Spleen (tissue), 11 donors: ENCODE data around the gene MYO6. TPM values are rescaled to one million over a fixed set of nuclear protein-coding genes. Genes with fewer than 3 reads are reported as not detected.

Experiments
- DNase-seq: peaks from one replicate; pipeline ENCODE4 v3.0.0-alpha.2; 2020
- H3K27ac ChIP-seq, 8 donors: fragments of 200-600 bp; sonication (generic) in 7 of 8; 1 replicate in 4 of 8; 2 replicates in 4 of 8; pipeline versions ENCODE4 v1.5.0 to v1.8.0; 2016 to 2021; ENCODE audit warnings: inconsistent platforms in 4 of 8, mild to moderate bottlenecking in 4 of 8, moderate library complexity in 1 of 8
- H3K27me3 ChIP-seq, 7 donors: fragments of 200-600 bp; sonication (generic) in 6 of 7; replicated peaks in 1 of 7; 1 replicate in 4 of 7; 2 replicates in 3 of 7; pipeline versions ENCODE4 v1.5.0 to v1.8.0; 2016 to 2021; ENCODE audit warnings: inconsistent platforms in 3 of 7, mild to moderate bottlenecking in 1 of 7
- H3K36me3 ChIP-seq, 6 donors: fragments of 200-600 bp; sonication (generic) in 5 of 6; 1 replicate in 4 of 6; 2 replicates in 2 of 6; pipeline versions ENCODE4 v1.5.0 to v1.8.0; 2016 to 2021; ENCODE audit warnings: inconsistent platforms in 2 of 6
- H3K4me1 ChIP-seq, 6 donors: fragments of 200-600 bp; sonication (generic) in 5 of 6; 1 replicate in 3 of 6; 2 replicates in 3 of 6; pipeline versions ENCODE4 v1.5.0 to v1.8.0; 2016 to 2021; ENCODE audit warnings: inconsistent platforms in 3 of 6
- H3K4me3 ChIP-seq, 8 donors: fragments of 200-600 bp; sonication (generic) in 7 of 8; 1 replicate in 4 of 8; 2 replicates in 4 of 8; pipeline versions ENCODE4 v1.5.0 to v1.8.0; 2016 to 2021; ENCODE audit warnings: inconsistent platforms in 4 of 8, mild to moderate bottlenecking in 4 of 8, moderate library complexity in 2 of 8
- H3K9me3 ChIP-seq, 8 donors: fragments of 200-600 bp; sonication (generic) in 7 of 8; 1 replicate in 4 of 8; 2 replicates in 4 of 8; pipeline versions ENCODE4 v1.5.0 to v1.8.0; 2016 to 2021; ENCODE audit warnings: inconsistent platforms in 4 of 8
- POLR2A ChIP-seq, 3 donors: fragments of 450-650 bp; IDR thresholded peaks; one replicate each; pipeline ENCODE4 v1.5.1; 2017; ENCODE audit warnings: antibody characterized with exemption in 3 of 3, mild to moderate bottlenecking in 1 of 3
- POLR2AphosphoS5 ChIP-seq, 3 donors: sonication (generic); formaldehyde crosslinking; IDR thresholded peaks; one replicate each; pipeline ENCODE4 v1.5.1; 2017; ENCODE audit warnings: antibody characterized with exemption in 3 of 3
- WGBS, 5 donors: extraction: QIAGEN DNeasy Blood & Tissue Kit in 3 of 5; methylation state at CpG; one replicate each; pipeline versions ENCODE4 v1.1.5 to v1.1.7; 2013 to 2018; 5-methylcytosine and 5-hydroxymethylcytosine counted together
- intact Hi-C: fragments of 100-400 bp; cut with DNase I; formaldehyde crosslinking; loops from one replicate; pipeline ENCODE4 v1.15.0; 2023; ENCODE audit warnings: low total_unique reads
- polyA plus RNA-seq, 3 donors: library from polyadenylated mRNA; stranded (reverse); fragments of 200-250 nt; gene quantifications; one replicate each; pipeline ENCODE4 v1.2.1, GENCODE V29; 2013
- total RNA-seq, 7 donors: library from RNA; depleted of rRNA in 3 of 7; stranded (reverse); fragments of >200 nt in 3 of 7; fragmentation: NEBNext Ultra II Directional in 4 of 7; extraction: Animal tissue kit (Norgen Biotek cat#: 25700) in 4 of 7; gene quantifications; one replicate each; pipeline versions ENCODE4 v1.1.0 to v1.2.1, GENCODE V29; 2016 to 2021
- TF ChIP-seq, protein P1 (sequence below), 11 experiments: fragments of 200-600 bp in 7 of 11; fragments of 450-650 bp in 4 of 11; sonication (generic) in 4 of 11; IDR thresholded peaks in 8 of 11; conservative IDR thresholded peaks in 3 of 11; 1 replicate in 7 of 11; 2 replicates in 4 of 11; pipeline versions ENCODE4 v1.4.0 to v1.8.0; 2016 to 2021; ENCODE audit warnings: antibody characterized with exemption in 11 of 11, inconsistent platforms in 4 of 11, mild to moderate bottlenecking in 1 of 11
- donor health status: healthy with polysubstance abuse.
- donor health status: DM: no; HTN: no; CAD: no; lungs with moderate emphysema.
- donor health status: DM: no; HTN: no; CAD: no.
- donor health status: Bipolar disorder and iron deficiency.
- donor health status: healthy.
- donor health status: DM: no; HTN: no; CAD: no.
- donor health status: DM: yes; HTN: yes; CAD: no.

The MYO6 gene
- total and polyA plus RNA-seq, 10 donors: 4.2 to 29.1 (median 18.2) TPM

DNA sequence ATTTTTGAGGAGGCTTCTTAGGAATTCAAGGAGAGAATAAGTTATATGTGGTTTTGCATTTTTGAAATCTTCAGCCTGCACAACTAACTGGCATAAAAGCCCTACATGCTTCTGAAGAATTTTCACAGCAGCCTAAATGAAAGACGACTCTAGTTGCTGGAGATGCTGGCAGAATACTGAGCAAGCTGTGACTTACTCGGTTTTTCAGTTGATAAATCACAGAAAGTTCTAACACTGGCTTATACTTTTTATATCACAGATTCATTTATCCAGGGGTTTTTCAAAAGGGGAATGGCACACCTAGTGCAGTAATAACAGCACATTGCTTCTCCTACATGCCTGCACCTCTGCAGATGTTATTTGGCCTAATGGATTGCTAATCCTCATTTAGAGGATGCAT lies 188.8 kb downstream of the MYO6 start:
- Histone ChIP-seq H3K27me3 (peaks cover 0 to 27% (median 6%) of the 10 kb centered on the region in 7 donors), H3K27ac (no peak overlapping the region), H3K4me3 (no peak overlapping the region), H3K36me3 (no peaks in the 10 kb centered on the region), H3K9me3 (no peaks in the 10 kb centered on the region), H3K4me1 (peaks cover 0 to 13% (median 9%) of the 10 kb centered on the region in 6 donors)
- TF ChIP-seq POLR2AphosphoS5 (IDR thresholded peaks at IDR 0.05): no peak
- TF ChIP-seq, protein P1, sequence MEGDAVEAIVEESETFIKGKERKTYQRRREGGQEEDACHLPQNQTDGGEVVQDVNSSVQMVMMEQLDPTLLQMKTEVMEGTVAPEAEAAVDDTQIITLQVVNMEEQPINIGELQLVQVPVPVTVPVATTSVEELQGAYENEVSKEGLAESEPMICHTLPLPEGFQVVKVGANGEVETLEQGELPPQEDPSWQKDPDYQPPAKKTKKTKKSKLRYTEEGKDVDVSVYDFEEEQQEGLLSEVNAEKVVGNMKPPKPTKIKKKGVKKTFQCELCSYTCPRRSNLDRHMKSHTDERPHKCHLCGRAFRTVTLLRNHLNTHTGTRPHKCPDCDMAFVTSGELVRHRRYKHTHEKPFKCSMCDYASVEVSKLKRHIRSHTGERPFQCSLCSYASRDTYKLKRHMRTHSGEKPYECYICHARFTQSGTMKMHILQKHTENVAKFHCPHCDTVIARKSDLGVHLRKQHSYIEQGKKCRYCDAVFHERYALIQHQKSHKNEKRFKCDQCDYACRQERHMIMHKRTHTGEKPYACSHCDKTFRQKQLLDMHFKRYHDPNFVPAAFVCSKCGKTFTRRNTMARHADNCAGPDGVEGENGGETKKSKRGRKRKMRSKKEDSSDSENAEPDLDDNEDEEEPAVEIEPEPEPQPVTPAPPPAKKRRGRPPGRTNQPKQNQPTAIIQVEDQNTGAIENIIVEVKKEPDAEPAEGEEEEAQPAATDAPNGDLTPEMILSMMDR (IDR thresholded peaks at IDR 0.05 in 8 of 11, conservative IDR thresholded peaks at IDR 0.05 in 3 of 11): no peak
- no peak for TF ChIP-seq POLR2A (IDR thresholded peaks at IDR 0.05)
- intact Hi-C loops: loop anchor here (5.0 kb wide), 1 partner anchor 1519 kb away; no protein-coding TSS in a partner anchor
- no peak for DNase-seq
- 71 to 88% (median 86%) methylated on average over 2 of the region's 2 CpGs for WGBS, 5 donors

DNA sequence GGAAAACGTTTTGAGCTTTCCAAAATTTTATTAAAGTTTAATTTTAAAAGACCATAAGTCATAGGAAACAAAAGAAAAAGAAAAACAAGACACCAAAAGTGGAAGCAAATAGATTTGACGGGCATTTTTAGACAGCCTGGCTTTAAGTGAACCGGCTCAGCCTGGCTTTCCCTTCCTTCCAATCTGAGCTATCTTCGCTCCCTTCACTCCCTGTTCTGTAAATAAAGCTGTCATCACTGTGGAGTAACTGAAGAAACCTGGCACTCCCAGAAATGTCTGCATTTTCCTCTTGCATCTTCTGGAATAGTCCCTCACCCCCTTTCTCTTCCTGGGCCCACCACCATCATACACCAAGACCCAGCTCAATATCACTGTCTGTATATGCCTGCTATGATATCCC lies 191.5 kb downstream of the MYO6 start:
- DNase-seq: no peak
- no peaks in the 10 kb centered on the region for H3K36me3 ChIP-seq
- whole genome bisulfite sequencing, 5 donors: 55 to 70% (median 59%) methylated on average over 4 of the region's 4 CpGs
- intact Hi-C loops: no loop called here
- no peak for TF ChIP-seq POLR2A (IDR thresholded peaks at IDR 0.05)
- no peak for TF ChIP-seq POLR2AphosphoS5 (IDR thresholded peaks at IDR 0.05)
- TF ChIP-seq, protein P1 (IDR thresholded peaks at IDR 0.05 in 8 of 11, conservative IDR thresholded peaks at IDR 0.05 in 3 of 11): no peak
- H3K27ac ChIP-seq: no peak overlapping the region
- H3K9me3 ChIP-seq: no peaks in the 10 kb centered on the region
- no peak overlapping the region for H3K4me3 ChIP-seq
- H3K27me3 ChIP-seq: peaks cover 0 to 13% (median under 1%) of the 10 kb centered on the region in 7 donors
- H3K4me1 ChIP-seq: peaks cover 0 to 2% (median under 1%) of the 10 kb centered on the region in 6 donors

DNA sequence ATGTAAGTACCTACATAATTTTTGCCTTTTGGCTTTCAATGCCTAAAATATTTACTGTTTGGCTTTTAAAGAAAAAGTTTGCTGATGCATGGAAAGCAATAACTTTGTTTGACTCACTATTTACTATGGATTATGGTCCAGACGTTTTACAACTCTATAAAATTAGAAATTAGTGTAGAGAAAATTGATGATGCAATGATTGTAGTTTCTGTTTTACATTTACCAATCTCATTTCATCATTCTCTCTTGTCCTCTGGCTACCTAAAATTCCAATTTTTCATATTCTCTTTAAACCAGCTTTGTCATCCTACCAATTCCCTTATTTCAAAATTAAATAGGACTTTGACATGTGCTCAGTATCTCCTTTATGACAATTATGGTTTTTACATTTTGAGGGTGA lies 192.5 kb downstream of the MYO6 start:
- TF ChIP-seq, protein P1 (IDR thresholded peaks at IDR 0.05 in 8 of 11, conservative IDR thresholded peaks at IDR 0.05 in 3 of 11): no peak
- TF ChIP-seq POLR2AphosphoS5 (IDR thresholded peaks at IDR 0.05) (no peak), POLR2A (IDR thresholded peaks at IDR 0.05) (no peak)
- 33 to 54% (median 45%) methylated on average over 1 of the region's 1 CpG for WGBS, 5 donors
- no peak overlapping the region for H3K4me3 ChIP-seq

DNA sequence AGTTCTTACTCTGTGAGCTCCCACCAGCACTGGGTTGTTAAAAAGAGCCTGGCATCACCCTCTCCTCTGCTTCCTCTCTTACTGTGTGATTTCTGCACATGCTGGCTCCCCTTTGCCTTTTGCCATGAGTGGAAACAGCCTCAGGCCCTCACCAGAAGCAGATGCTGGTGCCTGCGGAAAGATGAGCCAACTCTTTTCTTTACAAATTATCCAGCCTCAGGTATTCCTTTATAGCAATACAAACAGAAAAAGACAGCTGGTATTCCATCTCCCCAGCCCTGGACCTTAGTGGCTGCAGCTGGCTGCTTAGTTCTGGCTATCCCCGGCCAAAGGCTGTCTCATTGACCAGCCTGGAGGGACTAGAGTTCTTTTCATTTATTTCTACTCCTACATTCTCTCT lies 194.3 kb downstream of the MYO6 start:
- Histone ChIP-seq H3K27ac (no peak overlapping the region), H3K4me1 (no peaks in the 10 kb centered on the region), H3K9me3 (no peaks in the 10 kb centered on the region), H3K27me3 (no peaks in the 10 kb centered on the region), H3K4me3 (no peak overlapping the region), H3K36me3 (no peaks in the 10 kb centered on the region)
- no peak for DNase-seq
- intact Hi-C loops: no loop called here
- WGBS, 5 donors: 83 to 98% (median 92%) methylated on average over 2 of the region's 2 CpGs
- TF ChIP-seq, protein P1 (IDR thresholded peaks at IDR 0.05 in 8 of 11, conservative IDR thresholded peaks at IDR 0.05 in 3 of 11): no peak
- TF ChIP-seq POLR2AphosphoS5 (IDR thresholded peaks at IDR 0.05) (no peak), POLR2A (IDR thresholded peaks at IDR 0.05) (no peak)

More for the DNA sequence above, 192.5 kb downstream of the MYO6 start:
- Histone ChIP-seq H3K36me3 (no peaks in the 10 kb centered on the region), H3K27ac (no peak overlapping the region), H3K27me3 (peaks cover 0 to 6% (median 0%) of the 10 kb centered on the region in 7 donors), H3K9me3 (no peaks in the 10 kb centered on the region), H3K4me1 (no peaks in the 10 kb centered on the region)
- no peak for DNase-seq
- intact Hi-C loops: no loop called here
